Peyer's patch (tissue), 4 donors: ENCODE results near the gene CDON. TPM values are rescaled to one million over a fixed set of nuclear protein-coding genes. Genes with fewer than 3 reads are reported as not detected.

Experiments
- DNase-seq, 3 donors: peaks; one replicate each; pipeline ENCODE4 v3.0.0-alpha.2; 2017 to 2019
- H3K27ac ChIP-seq, 4 donors: fragments of 200-600 bp; sonication (generic); one replicate each; pipeline ENCODE4 v1.5.1; 2016 to 2019
- H3K27me3 ChIP-seq, 2 donors: fragments of 200-600 bp; sonication (generic); one replicate each; pipeline ENCODE4 v1.5.1; 2019
- H3K36me3 ChIP-seq, 3 donors: fragments of 200-600 bp; sonication (generic); one replicate each; pipeline ENCODE4 v1.5.1; 2016 to 2019
- H3K4me1 ChIP-seq, 4 donors: fragments of 200-600 bp; sonication (generic); one replicate each; pipeline ENCODE4 v1.5.1; 2016 to 2019
- H3K4me3 ChIP-seq, 4 donors: fragments of 200-600 bp; sonication (generic); 1 replicate in 3 of 4; 2 replicates in 1 of 4; pipeline ENCODE4 v1.5.1; 2016 to 2019; ENCODE audit warnings: mild to moderate bottlenecking in 1 of 4
- H3K9me3 ChIP-seq, 4 donors: fragments of 200-600 bp; sonication (generic); one replicate each; pipeline ENCODE4 v1.5.1; 2016 to 2019; ENCODE audit warnings: mild to moderate bottlenecking in 1 of 4
- CTCF ChIP-seq, 6 experiments: fragments of 450-650 bp in 4 of 6; fragments of 200-600 bp in 2 of 6; sonication (generic) in 1 of 6; IDR thresholded peaks; one replicate each; pipeline ENCODE4 v1.5.1; 2017 to 2019; ENCODE audit warnings: antibody characterized with exemption in 6 of 6, mild to moderate bottlenecking in 3 of 6, moderate library complexity in 1 of 6
- POLR2A ChIP-seq, 2 donors: fragments of 450-650 bp; IDR thresholded peaks; one replicate each; pipeline ENCODE4 v1.5.1; 2017; ENCODE audit warnings: antibody characterized with exemption in 2 of 2, mild to moderate bottlenecking in 2 of 2, moderate library complexity in 2 of 2
- total RNA-seq, 4 donors: library from RNA; depleted of rRNA; stranded (reverse); fragments of >200 nt; gene quantifications; one replicate each; pipeline ENCODE4 v1.1.0, GENCODE V29; 2016

Gene CDON
- total RNA-seq, 4 donors from 2014 or later, result 1.9 to 8.0 (median 3.8) TPM

GRCh38 chr11:125945797-125946520, 116.7 kb downstream of the CDON start, which contains the start of gene VSIG10L2:
Gene VSIG10L2, plus strand, starts transcription at chr11:125946044. Its CDS starts 12 bp downstream, at chr11:125946056.
- H3K4me3 ChIP-seq, result no peak within 1 kb of the TSS
- TF ChIP-seq CTCF (IDR thresholded peaks at IDR 0.05), result no peak
- no peak for TF ChIP-seq POLR2A (IDR thresholded peaks at IDR 0.05)
- no peaks in the 10 kb centered on the region for H3K36me3 ChIP-seq
- DNase-seq, result no peak
- no peaks in the 10 kb centered on the region for H3K9me3 ChIP-seq
- peaks cover 0 to 3% (median 0%) of the 10 kb centered on the region in 4 donors for H3K4me1 ChIP-seq
- no peak within 1 kb of the TSS for H3K27ac ChIP-seq
- no peaks in the 10 kb centered on the region for H3K27me3 ChIP-seq

- Histone ChIP-seq H3K4me3 (no peak overlapping the region), H3K27ac (no peak overlapping the region), H3K27me3 (no peaks in the 10 kb centered on the region), H3K36me3 (no peaks in the 10 kb centered on the region), H3K4me1 (no peaks in the 10 kb centered on the region), H3K9me3 (no peaks in the 10 kb centered on the region)
- TF ChIP-seq CTCF (IDR thresholded peaks at IDR 0.05) (no peak), POLR2A (IDR thresholded peaks at IDR 0.05) (no peak)
- DNase-seq, result no peak
Observed at GRCh38 chr11:125945011-125945796, 117.5 kb downstream of the CDON start.

GRCh38 chr11:125944350-125945010, 118.2 kb downstream of the CDON start:
- TF ChIP-seq POLR2A (IDR thresholded peaks at IDR 0.05), result no peak
- no peak for TF ChIP-seq CTCF (IDR thresholded peaks at IDR 0.05)
- Histone ChIP-seq H3K9me3 (no peaks in the 10 kb centered on the region), H3K36me3 (no peaks in the 10 kb centered on the region), H3K4me3 (no peak overlapping the region), H3K27me3 (no peaks in the 10 kb centered on the region), H3K4me1 (no peaks in the 10 kb centered on the region), H3K27ac (no peak overlapping the region)
- DNase-seq, result no peak

GRCh38 chr11:125943661-125944349, 118.9 kb downstream of the CDON start:
- DNase-seq, result no peak
- no peak overlapping the region for H3K4me3 ChIP-seq
- H3K27ac ChIP-seq, result no peak overlapping the region
- no peaks in the 10 kb centered on the region for H3K27me3 ChIP-seq
- no peaks in the 10 kb centered on the region for H3K9me3 ChIP-seq
- no peaks in the 10 kb centered on the region for H3K36me3 ChIP-seq
- H3K4me1 ChIP-seq, result no peaks in the 10 kb centered on the region
- no peak for TF ChIP-seq POLR2A (IDR thresholded peaks at IDR 0.05)
- no peak for TF ChIP-seq CTCF (IDR thresholded peaks at IDR 0.05)

GRCh38 chr11:125942771-125943428, 119.8 kb downstream of the CDON start:
- H3K4me1 ChIP-seq, result no peaks in the 10 kb centered on the region
- no peak overlapping the region for H3K4me3 ChIP-seq
- H3K9me3 ChIP-seq, result no peaks in the 10 kb centered on the region
- DNase-seq, result no peak
- no peaks in the 10 kb centered on the region for H3K27me3 ChIP-seq
- H3K27ac ChIP-seq, result no peak overlapping the region
- no peak for TF ChIP-seq CTCF (IDR thresholded peaks at IDR 0.05)
- no peak for TF ChIP-seq POLR2A (IDR thresholded peaks at IDR 0.05)
- no peaks in the 10 kb centered on the region for H3K36me3 ChIP-seq
